MCF 10A (cell line): ENCODE data around the gene ZNF491. TPM values are rescaled to one million over a fixed set of nuclear protein-coding genes. Genes with fewer than 3 reads are reported as not detected.
"Not testable (repeated sequence)": the region's sequence is repeated elsewhere in the genome, so short reads cannot be mapped to it uniquely, and the experiment has no call there.

Source experiments
- BruUV-seq: library from RNA; stranded (reverse); fragments of 400-500 nt; replicated peaks from 2 replicates; lab custom pipeline; 2021; lab: Mats Ljungman, UMichigan
- CTCF ChIA-PET: fragments of 300-600 bp; sonication (Branson Sonifier 250); formaldehyde crosslinking; extraction: SDS; loops from one replicate; lab custom pipeline; 2021; ENCODE audit warnings: antibody characterized with exemption, inconsistent platforms; lab: Yijun Ruan, JAX
- POLR2A ChIA-PET: fragments of 300-600, 350-650 bp; sonication (Branson Sonifier 250); formaldehyde crosslinking; extraction: SDS; loops from one replicate; lab custom pipeline; 2020; ENCODE audit warnings: antibody characterized with exemption, inconsistent platforms; lab: Yijun Ruan, JAX
- DNase-seq: peaks from one replicate; pipeline ENCODE4 v3.0.0-alpha.2; 2018; ENCODE audit not compliant: unreplicated experiment
- H3K27ac Mint-ChIP-seq: one replicate; pipeline ENCODE4 v1.8.0; 2022; ENCODE audit warnings: mild to moderate bottlenecking, low read depth, mixed read lengths; ENCODE audit not compliant: unreplicated experiment
- H3K27me3 Mint-ChIP-seq: one replicate; pipeline ENCODE4 v1.8.0; 2022; ENCODE audit warnings: mixed read lengths; ENCODE audit not compliant: insufficient read depth, unreplicated experiment
- H3K36me3 Mint-ChIP-seq: one replicate; pipeline ENCODE4 v1.8.0; 2022; ENCODE audit warnings: mild to moderate bottlenecking, moderate library complexity, mixed read lengths; ENCODE audit not compliant: insufficient read depth, unreplicated experiment
- H3K4me1 Mint-ChIP-seq: one replicate; pipeline ENCODE4 v1.8.0; 2022; ENCODE audit warnings: mixed read lengths; ENCODE audit not compliant: insufficient read depth, unreplicated experiment
- H3K4me3 Mint-ChIP-seq: one replicate; pipeline ENCODE4 v1.8.0; 2022; ENCODE audit warnings: mild to moderate bottlenecking, moderate library complexity, mixed read lengths; ENCODE audit not compliant: unreplicated experiment
- H3K9me3 Mint-ChIP-seq: one replicate; pipeline ENCODE4 v1.8.0; 2022; ENCODE audit warnings: mixed read lengths; ENCODE audit not compliant: unreplicated experiment
- CTCF ChIP-seq: fragments of 200-600 bp; IDR thresholded peaks from one replicate; pipeline ENCODE4 v1.8.0; 2022; ENCODE audit warnings: antibody characterized with exemption, mild to moderate bottlenecking; ENCODE audit not compliant: unreplicated experiment
- intact Hi-C: fragments of 100-400 bp; cut with micrococcal nuclease; formaldehyde crosslinking; loops from 2 replicates; pipeline ENCODE4 v1.14.1; 2022
- total RNA-seq: library from RNA; stranded (reverse); gene quantifications from 2 replicates; pipeline ENCODE4 v1.2.3, GENCODE V29; 2022

Gene ZNF491
- total RNA-seq, 1 experiment from 2014 or later, result not detected

- H3K9me3 Mint-ChIP-seq, result peaks cover 6% of the 10 kb centered on the region
- no peaks in the 10 kb centered on the region for H3K36me3 Mint-ChIP-seq
- peak; percentile 81 for DNase-seq
- H3K4me3 Mint-ChIP-seq, result peak within 1 kb of the TSS; percentile 82
- CTCF ChIA-PET, result interaction anchor here (0.6 to 3.9 kb wide), 4 partner anchors 17 to 175 kb away, joined by 3 to 25 read pairs (median 6); partner anchors contain the start of gene ZNF491
- intact Hi-C loops, result loop anchor here (5.0 kb wide), 1 partner anchor 173 kb away; no protein-coding TSS in a partner anchor
- no peak for TF ChIP-seq CTCF
- POLR2A ChIA-PET, result interaction anchor here (0.6 to 1.6 kb wide), 6 partner anchors 21 to 349 kb away, joined by 3 to 4 read pairs (median 3); partner anchors contain the start of genes ELOF1, ZNF136 and ZNF441
- no peaks in the 10 kb centered on the region for H3K4me1 Mint-ChIP-seq
- TSS peak; percentile 70 for BruUV-seq
- peak within 1 kb of the TSS; percentile 69 for H3K27ac Mint-ChIP-seq
- H3K27me3 Mint-ChIP-seq, result no peaks in the 10 kb centered on the region
Measured at GRCh38 chr19:11814029-11814699, 15.8 kb downstream of the ZNF491 start, which contains the start of gene ZNF440. Gene ZNF440, plus strand, starts transcription at chr19:11814273. Its CDS starts 175 bp downstream, at chr19:11814448.

- no peak for DNase-seq
- no peak for TF ChIP-seq CTCF
Measured at GRCh38 chr19:11814700-11815035, 16.3 kb downstream of the ZNF491 start.

DNA sequence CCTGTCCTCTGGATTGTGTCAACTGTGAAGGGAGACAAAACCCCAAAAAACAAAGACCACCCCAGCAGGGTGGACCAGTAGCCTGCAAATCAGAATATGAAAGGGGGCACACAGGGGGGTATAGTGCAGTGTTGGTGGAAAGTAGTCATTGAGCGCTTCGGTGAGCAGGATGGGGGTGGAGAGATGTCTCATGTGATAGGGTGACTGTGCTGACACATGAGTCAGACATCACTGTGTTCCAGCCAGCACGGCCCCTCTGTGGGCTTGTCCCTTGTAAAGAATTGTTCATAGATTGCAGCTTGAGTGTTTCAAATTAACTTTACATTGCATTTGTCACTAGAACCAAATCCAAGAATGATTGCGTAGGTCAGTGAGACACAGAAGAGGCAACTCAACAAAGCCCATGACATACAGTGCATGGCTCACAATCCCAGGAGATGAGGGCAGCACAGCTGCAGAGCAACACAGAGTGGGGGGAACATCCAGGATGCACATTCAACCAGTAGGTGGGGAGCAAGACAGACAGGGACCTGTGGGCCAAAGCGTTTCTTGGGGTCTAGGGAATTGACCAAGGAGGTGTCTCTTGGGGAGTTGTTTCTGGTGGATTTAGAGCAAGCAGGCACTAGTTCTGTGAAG, 23.3 kb downstream of the ZNF491 start:
- no peak for TF ChIP-seq CTCF
- Mint-ChIP-seq H3K27ac (no peak overlapping the region), H3K9me3 (peaks cover 23% of the 10 kb centered on the region), H3K4me1 (no peaks in the 10 kb centered on the region), H3K4me3 (no peak overlapping the region), H3K27me3 (no peaks in the 10 kb centered on the region), H3K36me3 (no peaks in the 10 kb centered on the region)
- ChIA-PET CTCF (interaction anchor here (0.6 kb wide), 1 partner anchor 157 kb away, joined by 3 read pairs; no protein-coding TSS in a partner anchor), POLR2A (no interaction called here)
- BruUV-seq, result no TSS peak
- intact Hi-C loops, result no loop called here
- DNase-seq, result no peak

More at GRCh38 chr19:11814700-11815035, 16.3 kb downstream of the ZNF491 start:
- intact Hi-C loops, result loop anchor here (5.0 kb wide), 1 partner anchor 173 kb away; no protein-coding TSS in a partner anchor
- H3K27ac Mint-ChIP-seq, result peak overlapping the region; percentile 69
- no peaks in the 10 kb centered on the region for H3K4me1 Mint-ChIP-seq
- CTCF ChIA-PET, result interaction anchor here (2.3 kb wide), 1 partner anchor 175 kb away, joined by 7 read pairs; no protein-coding TSS in a partner anchor
- no TSS peak for BruUV-seq
- POLR2A ChIA-PET, result interaction anchor here (0.6 to 1.6 kb wide), 6 partner anchors 22 to 348 kb away, joined by 3 to 4 read pairs (median 3); partner anchors contain the start of genes ELOF1, ZNF136 and ZNF441
- H3K27me3 Mint-ChIP-seq, result no peaks in the 10 kb centered on the region
- no peaks in the 10 kb centered on the region for H3K36me3 Mint-ChIP-seq
- peaks cover 6% of the 10 kb centered on the region for H3K9me3 Mint-ChIP-seq
- peak overlapping the region; percentile 82 for H3K4me3 Mint-ChIP-seq

GRCh38 chr19:11828957-11829876, 30.9 kb downstream of the ZNF491 start:
- DNase-seq, H3K4me1 Mint-ChIP-seq, BruUV-seq, H3K27me3 Mint-ChIP-seq, H3K27ac Mint-ChIP-seq, POLR2A ChIA-PET, H3K4me3 Mint-ChIP-seq, intact Hi-C loops: not testable (repeated sequence)
- CTCF ChIA-PET, result interaction anchor here (0.7 kb wide), 1 partner anchor 31 kb away, joined by 4 read pairs; no protein-coding TSS in a partner anchor
- Mint-ChIP-seq H3K9me3 (peaks cover 23% of the 10 kb centered on the region), H3K36me3 (peaks cover 25% of the 10 kb centered on the region)
